ENCODE data around the gene RALGAPA2.

- TF ChIP-seq CTCF (IDR thresholded peaks at IDR 0.05) (no peak), EP300 (IDR thresholded peaks at IDR 0.05) (no peak), POLR2A (IDR thresholded peaks at IDR 0.05) (no peak)
Measured at GRCh38 chr20:20571068-20571780, 141.2 kb downstream of the RALGAPA2 start.

All from tibial nerve (tissue), 4 donors.